Calu3 (cell line): ENCODE data around the gene NOP16. TPM values are rescaled to one million over a fixed set of nuclear protein-coding genes. Genes with fewer than 3 reads are reported as not detected.
"Not testable (repeated sequence)": the region's sequence is repeated elsewhere in the genome, so short reads cannot be mapped to it uniquely, and the experiment has no call there.

ENCODE experiments used
- BruUV-seq: library from RNA; stranded (reverse); fragments of 400-500 nt; replicated peaks from 2 replicates; lab custom pipeline; 2021; lab: Mats Ljungman, UMichigan
- CTCF ChIA-PET: fragments of 300-600 bp; sonication (Branson Sonifier 250); formaldehyde crosslinking; loops from one replicate; lab custom pipeline; 2022; ENCODE audit warnings: antibody characterized with exemption; lab: Charles Lee
- DNase-seq: peaks from one replicate; pipeline ENCODE4 v3.0.0; 2022
- H3K27ac Mint-ChIP-seq: one replicate; pipeline ENCODE4 v1.8.0; 2022; ENCODE audit warnings: mixed read lengths; ENCODE audit not compliant: unreplicated experiment
- H3K27me3 Mint-ChIP-seq: one replicate; pipeline ENCODE4 v1.8.0; 2022; ENCODE audit warnings: mixed read lengths; ENCODE audit not compliant: unreplicated experiment
- H3K36me3 Mint-ChIP-seq: one replicate; pipeline ENCODE4 v1.8.0; 2022; ENCODE audit warnings: mild to moderate bottlenecking, moderate library complexity, mixed read lengths; ENCODE audit not compliant: insufficient read depth, unreplicated experiment
- H3K4me1 Mint-ChIP-seq: one replicate; pipeline ENCODE4 v1.8.0; 2022; ENCODE audit warnings: mild to moderate bottlenecking, low read depth, mixed read lengths; ENCODE audit not compliant: unreplicated experiment
- H3K4me3 Mint-ChIP-seq: one replicate; pipeline ENCODE4 v1.8.0; 2022; ENCODE audit warnings: mild to moderate bottlenecking, low read depth, moderate library complexity, mixed read lengths; ENCODE audit not compliant: unreplicated experiment
- H3K9me3 Mint-ChIP-seq: one replicate; pipeline ENCODE4 v1.8.0; 2022; ENCODE audit warnings: low read depth, mixed read lengths; ENCODE audit not compliant: unreplicated experiment
- CTCF ChIP-seq: fragments of 200-600 bp; IDR thresholded peaks from one replicate; pipeline ENCODE4 v1.8.0; 2022; ENCODE audit warnings: antibody characterized with exemption; ENCODE audit not compliant: unreplicated experiment
- intact Hi-C: fragments of 100-400 bp; cut with micrococcal nuclease; formaldehyde crosslinking; loops from one replicate; pipeline ENCODE4 v1.10.0; 2022; ENCODE audit not compliant: unreplicated experiment
- total RNA-seq: library from RNA; stranded (reverse); gene quantifications from 2 replicates; pipeline ENCODE4 v1.2.3, GENCODE V29; 2022

The NOP16 gene
- total RNA-seq, 1 experiment from 2014 or later = 84.5 TPM

GRCh38 chr5:176409765-176410164 is 21.4 kb upstream of the NOP16 start:
- BruUV-seq = no TSS peak
- no peak for TF ChIP-seq CTCF
- H3K4me3 Mint-ChIP-seq = no peak overlapping the region
- no peaks in the 10 kb centered on the region for H3K9me3 Mint-ChIP-seq
- H3K27me3 Mint-ChIP-seq = no peaks in the 10 kb centered on the region
- CTCF ChIA-PET = interaction anchor here (0.5 to 1.0 kb wide), 5 partner anchors 9 to 511 kb away, joined by 3 to 6 read pairs (median 3); no protein-coding TSS in a partner anchor
- DNase-seq = no peak
- peaks cover 37% of the 10 kb centered on the region for H3K4me1 Mint-ChIP-seq
- intact Hi-C loops = loop anchor here (10.0 kb wide), 1 partner anchor 205 kb away; the partner anchor contains the start of gene GPRIN1
- peaks cover 22% of the 10 kb centered on the region for H3K36me3 Mint-ChIP-seq
- H3K27ac Mint-ChIP-seq = no peak overlapping the region

- CTCF ChIA-PET = interaction anchor here (0.6 to 0.7 kb wide), 2 partner anchors 15 to 164 kb away, joined by 4 to 6 read pairs; no protein-coding TSS in a partner anchor
- Mint-ChIP-seq H3K9me3 (no peaks in the 10 kb centered on the region), H3K4me1 (peaks cover 26% of the 10 kb centered on the region), H3K27ac (no peak overlapping the region), H3K27me3 (no peaks in the 10 kb centered on the region), H3K36me3 (peaks cover 23% of the 10 kb centered on the region), H3K4me3 (no peak overlapping the region)
- BruUV-seq = no TSS peak
- TF ChIP-seq CTCF = no peak
- no peak for DNase-seq
- intact Hi-C loops = no loop called here
These were observed 20.2 kb upstream of the NOP16 start for GRCh38 chr5:176408590-176408989.

GRCh38 chr5:176408252-176408573 is 19.8 kb upstream of the NOP16 start:
- H3K4me1 Mint-ChIP-seq = peaks cover 25% of the 10 kb centered on the region
- H3K27ac Mint-ChIP-seq, H3K4me3 Mint-ChIP-seq, intact Hi-C loops, H3K9me3 Mint-ChIP-seq, BruUV-seq, DNase-seq, CTCF ChIA-PET, H3K27me3 Mint-ChIP-seq: not testable (repeated sequence)
- H3K36me3 Mint-ChIP-seq = peaks cover 27% of the 10 kb centered on the region

- H3K27ac Mint-ChIP-seq = no peak overlapping the region
These were observed 19.3 kb upstream of the NOP16 start for GRCh38 chr5:176407456-176408251.

More at GRCh38 chr5:176407456-176408251, 19.3 kb upstream of the NOP16 start:
- Mint-ChIP-seq H3K27me3 (no peaks in the 10 kb centered on the region), H3K4me1 (peaks cover 25% of the 10 kb centered on the region), H3K36me3 (peaks cover 28% of the 10 kb centered on the region), H3K9me3 (no peaks in the 10 kb centered on the region), H3K4me3 (no peak overlapping the region)
- TF ChIP-seq CTCF = no peak
- intact Hi-C loops = no loop called here
- BruUV-seq = no TSS peak
- CTCF ChIA-PET = no interaction called here
- no peak for DNase-seq
